OCI-M2 (cell line): Measurements from ENCODE around the gene ADGRA3.

Experiments used
- DNase-seq: peaks from one replicate; lab custom pipeline; 2025; ENCODE audit not compliant: unreplicated experiment; lab: John Stamatoyannopoulos, UW

ADGRA3 gene

DNA sequence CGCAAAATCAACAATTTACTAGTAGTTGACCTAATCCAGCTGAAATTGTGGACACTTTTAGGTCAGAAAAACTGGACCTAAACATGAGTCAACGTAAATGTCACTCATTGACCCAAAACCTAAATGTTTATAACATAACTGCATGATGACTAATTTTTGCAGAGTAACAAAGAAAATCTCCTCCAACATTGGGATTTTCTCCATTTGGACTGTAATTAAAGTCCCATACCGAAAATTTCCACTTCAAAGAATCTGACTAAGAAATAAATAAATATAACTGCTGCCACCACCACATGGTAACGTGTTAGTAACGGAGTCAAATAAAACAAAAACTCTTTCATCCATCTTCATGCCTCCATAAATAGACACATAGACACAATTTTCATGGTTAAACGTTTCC lies 1.9 kb downstream of the ADGRA3 start:
- no peak for DNase-seq

DNA sequence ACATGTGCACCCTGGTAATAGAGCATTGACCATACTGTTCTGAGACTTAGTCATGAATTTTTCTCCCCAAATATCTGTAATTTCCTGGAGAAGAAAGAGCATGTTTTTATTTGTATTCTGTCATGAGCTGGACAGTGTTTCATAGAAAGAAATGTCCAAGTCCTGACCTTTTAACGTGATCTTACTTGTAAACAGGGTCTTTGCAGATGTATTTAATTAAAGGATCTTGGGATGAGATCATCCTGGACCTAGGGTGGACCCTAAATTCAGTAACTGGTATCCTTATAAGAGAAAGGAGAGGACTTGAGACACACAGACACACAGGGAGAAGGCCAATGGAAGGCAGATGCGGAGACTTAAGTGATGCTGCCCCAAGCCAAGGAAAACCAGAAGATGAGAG lies 3.6 kb downstream of the ADGRA3 start:
- DNase-seq, result no peak

DNA sequence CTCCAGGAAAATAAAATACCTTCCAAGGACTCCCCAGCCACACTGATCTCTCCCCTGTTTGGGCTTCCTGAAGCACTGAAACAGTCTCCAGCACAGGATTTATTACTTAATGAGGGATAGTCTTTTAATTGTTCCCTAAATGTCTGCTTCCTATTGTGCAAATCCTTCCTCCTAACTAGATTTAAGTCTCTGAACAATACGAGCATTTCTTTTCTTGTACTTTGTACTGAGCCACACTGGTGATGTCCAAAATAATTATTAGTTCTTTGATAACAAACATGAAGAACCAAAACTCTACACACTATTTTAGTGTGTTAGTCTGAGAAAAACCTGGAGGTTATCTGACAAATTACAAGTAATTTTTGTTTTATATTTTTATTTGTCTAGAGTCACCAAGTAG lies 5.1 kb downstream of the ADGRA3 start:
- DNase-seq, result no peak

DNA sequence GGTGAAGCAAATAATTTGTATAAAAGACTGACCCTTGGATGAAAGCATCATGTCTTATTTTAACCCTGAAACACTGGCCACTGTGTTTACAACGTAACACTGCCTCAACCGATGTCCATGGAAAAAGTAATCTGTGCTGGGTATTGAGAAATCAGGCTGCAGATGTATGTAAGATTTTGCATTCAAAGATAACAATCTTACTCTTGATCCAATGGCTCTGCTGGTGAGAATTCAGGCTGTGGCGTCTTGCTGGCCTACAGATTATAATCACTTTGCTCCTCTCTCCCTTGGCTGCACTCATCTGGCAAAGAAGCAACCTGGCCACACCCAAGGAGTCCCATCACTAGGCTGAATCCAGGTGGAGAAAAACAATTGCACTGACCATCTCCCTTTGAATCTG lies 7.5 kb downstream of the ADGRA3 start:
- DNase-seq, result no peak

DNA sequence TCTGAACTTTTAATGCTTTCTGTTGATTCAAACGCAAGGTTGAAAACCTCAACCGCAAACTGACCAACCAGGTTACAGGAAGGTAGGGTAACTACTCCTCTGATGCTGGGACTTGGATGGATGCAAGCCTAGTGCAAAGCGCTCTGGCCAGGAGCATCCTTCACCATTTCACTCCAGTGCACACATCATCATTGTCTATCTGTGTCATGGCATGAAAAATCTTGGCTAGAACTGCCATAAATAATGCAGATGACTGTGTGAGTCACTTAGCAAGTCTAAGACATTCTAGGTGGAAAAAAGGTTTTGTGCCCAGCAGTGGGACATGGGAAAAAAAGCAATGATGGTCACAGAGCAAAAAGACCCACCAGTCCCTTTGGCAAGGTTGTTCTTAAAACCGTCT lies 10.9 kb downstream of the ADGRA3 start:
- DNase-seq, result no peak

DNA sequence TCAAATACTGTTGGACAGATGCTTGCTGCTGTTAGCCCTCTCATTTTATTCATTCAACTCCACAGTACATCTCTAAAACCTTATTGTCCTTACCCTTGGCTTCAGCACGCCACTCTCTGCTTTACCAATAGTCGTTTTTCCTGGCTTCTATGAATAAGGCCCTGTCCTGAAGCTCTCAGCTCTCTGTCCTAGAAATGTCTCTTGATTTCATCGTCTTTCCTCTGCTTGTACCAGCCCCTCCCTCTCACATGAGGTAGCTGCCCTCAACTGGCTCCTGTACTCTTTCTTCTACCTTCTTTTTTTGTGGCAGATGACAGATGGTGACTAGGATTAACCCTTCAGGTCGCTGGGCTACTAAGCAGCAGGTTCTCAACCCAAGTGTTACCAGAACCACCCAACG lies 11.4 kb downstream of the ADGRA3 start:
- DNase-seq, result no peak

DNA sequence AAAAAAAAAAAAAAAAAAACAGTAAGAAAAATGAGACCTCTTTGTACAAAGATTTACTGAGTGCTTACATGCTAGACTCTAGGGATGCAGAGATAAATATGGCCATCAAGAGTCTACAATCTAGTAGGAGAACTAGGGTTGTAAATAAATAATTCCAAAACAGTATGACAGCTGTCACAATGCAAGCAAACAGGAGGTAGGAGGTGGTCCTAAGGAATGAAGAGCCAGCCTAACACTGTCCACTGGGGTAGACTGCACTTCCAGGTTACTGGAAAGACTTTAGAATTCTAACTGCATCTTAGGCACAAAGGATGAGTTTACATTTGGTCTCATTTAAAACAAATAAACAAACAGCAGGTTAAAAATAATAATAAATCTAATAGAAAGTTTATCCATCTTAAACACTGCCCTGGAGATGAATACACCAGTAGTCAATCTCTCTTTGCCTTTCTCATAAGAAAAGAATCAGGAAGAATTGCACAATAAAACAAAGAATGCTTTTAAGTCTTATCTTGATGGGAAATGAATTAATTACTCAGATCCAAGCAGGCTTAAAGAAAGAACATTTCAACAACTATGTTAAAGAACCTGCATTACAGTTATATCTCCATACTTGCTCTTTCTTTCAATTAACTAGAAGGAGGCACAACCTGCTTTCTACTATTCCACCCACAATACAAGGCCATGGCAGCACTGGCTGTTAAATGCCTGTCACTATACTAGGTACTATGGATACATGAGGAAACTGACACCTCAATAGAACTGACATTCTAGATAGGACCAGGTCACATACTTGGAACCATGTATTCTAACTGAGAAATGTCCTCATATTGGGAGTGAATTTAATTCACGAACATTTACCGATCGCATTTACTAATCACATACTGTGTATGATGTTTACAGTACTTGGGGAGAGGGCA lies 12.7 kb downstream of the ADGRA3 start:
- no peak for DNase-seq

DNA sequence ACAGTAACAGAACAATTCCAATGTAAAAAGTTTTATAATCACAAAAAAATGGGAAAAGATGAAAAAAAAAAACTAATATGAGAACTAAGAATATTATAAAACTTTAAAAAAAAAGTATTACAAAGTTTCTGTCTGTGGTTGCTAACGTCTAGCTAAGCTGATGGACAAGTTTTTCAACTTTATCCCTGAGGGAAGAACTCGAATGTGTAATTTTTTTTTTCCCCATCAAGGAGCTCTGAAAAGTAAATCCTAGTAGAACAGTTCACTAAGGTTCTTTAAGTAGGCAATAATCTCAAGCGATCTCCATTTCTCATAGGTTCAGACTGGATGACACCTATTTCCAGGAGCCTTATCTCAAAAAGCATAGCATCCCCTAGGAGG lies 14.2 kb downstream of the ADGRA3 start:
- DNase-seq, result no peak

DNA sequence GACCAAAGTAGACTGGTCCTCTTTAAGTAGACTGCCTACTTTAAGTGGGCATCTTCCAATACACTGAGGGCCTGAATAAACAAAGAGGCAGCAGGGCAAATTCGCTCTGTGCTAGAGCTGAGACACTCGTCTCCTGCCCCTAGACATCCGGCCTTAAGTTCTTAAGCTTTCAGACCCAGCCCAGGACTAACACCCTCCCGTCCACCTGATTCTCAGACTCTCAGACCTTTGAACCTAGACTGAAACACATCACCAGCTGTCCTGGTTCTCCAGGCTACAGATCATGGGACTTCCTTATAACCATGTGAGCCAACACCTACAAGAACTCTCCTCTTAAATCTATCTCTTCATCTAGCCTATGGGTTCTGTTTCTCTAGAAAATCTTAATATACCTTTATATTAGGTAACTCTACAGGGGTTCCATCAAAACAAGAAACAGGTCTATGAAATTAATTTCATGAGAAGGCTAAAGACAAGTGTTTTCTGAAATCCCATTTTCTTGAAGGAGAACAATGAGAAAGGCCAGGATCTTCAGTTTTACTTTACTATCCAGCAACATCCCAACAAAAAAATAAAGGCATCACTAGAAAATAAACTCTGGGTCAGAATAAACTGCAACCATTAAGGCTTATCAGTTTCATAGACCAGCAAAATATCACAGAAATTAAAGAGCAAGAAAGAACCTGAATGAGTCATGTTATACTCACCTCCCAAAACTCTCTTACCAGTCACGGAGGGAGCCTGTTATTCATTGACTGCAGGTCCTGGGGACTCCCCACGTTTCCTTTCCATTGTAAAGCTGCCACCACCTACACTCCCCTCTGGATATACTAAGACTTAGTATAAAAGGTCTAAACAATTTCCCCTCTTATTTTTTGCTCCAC lies 14.8 kb downstream of the ADGRA3 start:
- DNase-seq, result no peak

DNA sequence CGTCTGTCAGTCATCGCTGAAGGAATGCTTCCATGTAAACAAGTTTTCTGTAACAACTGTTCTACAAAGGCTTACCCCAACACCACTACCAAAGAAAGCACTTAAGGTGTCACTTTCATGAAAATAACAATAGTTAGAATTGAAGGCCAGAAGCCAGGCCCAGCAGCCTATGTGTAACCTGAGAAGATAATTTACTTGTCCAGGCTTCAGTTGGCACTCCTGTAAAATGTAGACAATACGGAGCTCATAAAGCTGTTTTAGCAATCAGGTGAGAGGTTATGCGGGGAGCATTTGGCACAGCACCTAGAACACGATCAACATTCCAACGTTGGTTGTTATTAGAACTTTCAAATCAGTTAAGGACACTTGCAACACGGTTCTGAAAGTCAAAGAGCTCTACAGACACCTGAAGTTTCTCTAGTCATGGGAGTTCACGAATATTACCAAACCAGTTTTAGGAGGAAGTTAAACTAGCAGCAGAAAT lies 15.7 kb downstream of the ADGRA3 start:
- no peak for DNase-seq

DNA sequence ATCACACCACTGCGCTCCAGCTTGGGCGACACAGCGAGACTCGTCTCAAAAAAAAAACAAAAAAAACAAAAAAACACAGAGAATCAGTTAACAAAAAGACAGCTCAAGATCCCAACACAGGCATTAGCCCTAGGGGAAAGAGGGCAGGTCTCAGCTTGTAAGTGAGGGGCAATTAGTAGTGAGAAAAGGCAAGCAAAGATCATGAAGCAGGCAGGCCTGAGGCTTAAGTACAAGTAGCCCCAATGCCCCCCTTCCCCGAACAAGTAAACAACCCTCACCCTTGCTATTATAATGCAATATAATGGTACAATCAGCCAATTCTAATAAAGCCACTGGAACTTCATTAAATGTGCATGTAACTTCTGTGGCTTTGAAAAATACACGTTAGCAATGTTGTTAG lies 17.0 kb downstream of the ADGRA3 start:
- no peak for DNase-seq

DNA sequence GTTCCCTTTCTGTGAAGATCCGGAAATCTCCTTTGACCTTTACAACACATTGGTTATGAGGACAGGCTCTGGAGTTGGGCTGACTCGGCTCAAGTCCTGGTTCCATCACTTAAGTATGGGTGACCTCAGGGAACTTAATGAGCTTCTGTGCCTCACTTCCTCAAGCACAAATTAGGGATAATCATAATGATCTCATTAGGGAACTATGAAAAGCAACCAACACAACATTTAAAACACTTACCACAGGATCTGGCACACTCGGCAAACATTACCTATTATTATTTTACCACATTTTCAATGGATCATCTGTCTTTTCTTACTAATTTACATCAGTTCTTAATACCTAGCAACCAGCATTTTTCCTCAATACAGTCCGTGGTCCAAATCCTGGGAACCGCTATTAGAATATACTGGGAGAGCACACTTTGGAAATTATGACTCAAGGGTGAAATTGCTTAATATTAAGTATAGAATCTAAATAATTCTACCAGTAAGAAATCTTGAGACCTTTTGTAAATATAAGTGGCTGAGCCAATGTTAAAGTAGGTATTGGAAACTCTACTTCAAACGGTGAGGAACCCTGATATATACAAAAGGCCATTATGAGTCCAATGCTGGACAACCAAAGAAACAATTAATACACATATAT lies 19.6 kb downstream of the ADGRA3 start:
- DNase-seq, result no peak

DNA sequence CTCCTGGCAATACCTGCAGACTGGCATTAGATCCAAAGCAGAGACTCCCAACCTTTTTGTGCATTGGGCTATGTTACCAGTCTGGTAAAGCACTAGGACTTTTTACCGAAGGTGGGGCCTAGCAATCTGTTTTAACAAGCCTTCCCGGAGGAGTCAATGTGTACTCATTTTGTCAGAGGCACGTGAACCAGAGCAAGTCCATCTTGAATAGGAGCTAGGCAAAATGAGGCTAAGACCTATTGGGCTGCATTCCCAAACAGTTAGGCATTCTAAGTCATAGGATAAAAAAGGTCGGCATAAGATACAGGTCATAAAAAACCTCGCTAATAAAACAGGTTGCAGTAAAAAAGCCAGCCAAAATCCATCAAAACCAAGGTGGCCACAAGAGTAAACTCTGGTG lies 22.3 kb downstream of the ADGRA3 start:
- DNase-seq, result no peak

DNA sequence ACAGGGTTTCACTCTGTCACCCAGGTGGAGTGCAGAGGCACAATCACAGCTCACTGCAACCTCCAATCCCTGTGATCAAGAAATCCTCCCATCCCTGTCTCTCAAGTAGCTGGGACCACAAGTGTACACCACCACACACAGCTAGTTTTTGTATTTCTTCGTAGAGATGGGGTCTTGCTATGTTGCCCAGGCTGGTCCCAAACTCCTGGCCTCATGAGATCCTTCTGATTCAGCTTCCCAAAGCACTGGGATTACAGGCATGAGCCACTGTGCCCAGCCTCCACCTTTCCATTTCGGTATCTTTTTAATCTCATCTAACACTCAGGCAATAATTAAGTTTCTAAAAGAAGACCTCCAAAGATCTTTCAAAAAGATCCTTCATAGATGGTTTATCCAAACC lies 22.9 kb downstream of the ADGRA3 start:
- DNase-seq, result no peak

DNA sequence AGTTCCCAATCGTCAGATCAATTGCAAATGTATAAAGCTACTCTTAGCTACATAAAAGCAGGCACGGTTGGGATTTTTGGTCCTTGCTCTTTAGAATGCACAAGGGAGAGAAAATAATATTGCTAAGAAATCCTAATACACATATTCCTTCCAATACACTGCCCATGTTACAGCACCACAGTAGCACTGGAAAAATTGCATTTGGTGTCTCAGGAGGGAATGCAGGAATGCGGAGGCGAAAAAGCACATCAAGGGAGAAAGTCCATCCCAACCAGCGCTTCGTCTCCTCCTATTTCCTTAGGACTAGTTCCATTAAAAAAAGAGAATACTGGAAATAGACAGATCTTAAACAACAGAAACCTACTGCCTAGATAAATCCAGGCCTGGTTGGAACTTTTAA lies 23.9 kb downstream of the ADGRA3 start:
- DNase-seq, result no peak

DNA sequence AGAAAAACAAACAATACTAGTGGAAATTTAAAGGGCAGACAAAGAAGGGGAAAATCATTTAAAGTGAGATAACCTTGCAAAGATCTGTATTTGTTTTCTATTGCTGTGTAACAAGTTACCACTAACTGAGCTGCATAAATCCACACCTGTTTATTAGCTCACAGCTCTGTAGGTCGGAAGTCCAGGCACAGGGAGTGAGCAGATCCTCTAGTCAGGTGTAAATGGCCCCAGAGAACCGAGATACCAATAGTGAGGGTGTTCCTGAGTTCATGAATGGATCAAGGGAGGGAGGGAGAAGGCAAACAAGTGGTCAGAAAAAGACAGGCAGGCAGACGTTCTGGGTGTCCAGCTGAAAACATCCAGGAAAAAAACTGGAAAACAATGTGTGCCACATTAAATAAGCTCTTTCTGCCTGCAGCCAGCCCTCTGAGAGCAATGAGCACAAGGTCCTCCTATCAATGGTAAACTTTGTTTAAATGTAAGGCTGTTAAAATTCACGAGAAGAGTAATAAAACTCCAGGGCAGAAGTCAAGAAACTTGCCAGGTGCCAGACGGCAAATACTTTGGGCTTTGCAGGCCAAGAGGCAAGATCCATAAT lies 25.0 kb downstream of the ADGRA3 start:
- no peak for DNase-seq

DNA sequence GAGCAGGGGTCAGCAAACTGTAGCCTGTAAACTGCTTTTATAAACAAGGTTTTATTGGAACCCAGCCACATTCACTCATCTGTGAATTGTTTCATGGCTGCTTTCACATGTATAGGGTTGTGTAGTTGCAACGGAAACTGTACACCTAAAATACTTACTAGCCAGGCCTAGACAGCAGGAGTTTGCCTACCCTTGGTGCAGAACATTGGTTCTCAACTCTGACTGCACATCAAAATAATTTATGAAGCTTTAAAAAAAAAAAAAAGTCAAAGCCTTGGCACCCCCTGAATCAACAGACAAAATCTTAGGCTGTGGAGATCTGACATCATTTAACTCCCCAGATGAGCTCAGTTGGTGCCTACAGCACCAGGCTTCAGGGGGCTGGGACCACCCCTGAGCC lies 27.8 kb downstream of the ADGRA3 start:
- no peak for DNase-seq

DNA sequence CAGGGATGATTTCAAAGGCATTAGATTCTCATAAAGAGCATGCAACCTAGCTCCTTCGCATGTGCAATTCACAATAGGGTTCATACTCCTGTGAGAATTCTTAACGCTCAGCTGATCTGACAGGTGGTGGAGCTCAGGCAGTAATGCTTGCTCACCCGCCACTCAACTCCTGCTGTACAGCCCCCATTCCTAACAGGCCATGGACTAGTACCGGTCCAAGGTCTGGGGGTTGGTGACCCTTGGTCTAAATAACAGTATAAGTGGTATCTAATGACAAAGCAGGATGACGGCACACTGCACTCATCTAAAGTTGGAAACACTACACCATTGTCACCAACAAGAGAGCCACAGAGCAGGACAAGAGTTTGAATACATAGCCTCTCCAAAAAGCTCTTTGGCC lies 28.5 kb downstream of the ADGRA3 start:
- DNase-seq, result no peak

DNA sequence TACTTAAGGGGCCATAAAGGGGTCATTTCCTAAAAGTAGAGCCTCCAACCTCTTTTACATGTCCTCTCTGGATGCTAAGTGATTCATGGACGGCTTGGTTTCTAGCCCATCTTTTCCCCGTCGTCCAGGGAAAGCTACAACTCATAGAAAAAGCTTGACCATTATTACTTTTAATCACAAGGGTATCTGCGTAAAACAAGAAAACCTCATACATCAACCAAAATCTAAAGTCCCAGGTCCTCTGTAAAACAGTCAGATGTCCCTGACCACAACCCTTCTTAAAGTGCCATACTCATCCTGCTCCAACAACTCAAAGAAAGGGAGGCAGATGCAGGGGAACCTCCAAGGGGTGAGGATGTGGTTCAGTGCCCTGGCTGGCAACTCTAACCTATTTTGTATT lies 29.6 kb downstream of the ADGRA3 start:
- no peak for DNase-seq

DNA sequence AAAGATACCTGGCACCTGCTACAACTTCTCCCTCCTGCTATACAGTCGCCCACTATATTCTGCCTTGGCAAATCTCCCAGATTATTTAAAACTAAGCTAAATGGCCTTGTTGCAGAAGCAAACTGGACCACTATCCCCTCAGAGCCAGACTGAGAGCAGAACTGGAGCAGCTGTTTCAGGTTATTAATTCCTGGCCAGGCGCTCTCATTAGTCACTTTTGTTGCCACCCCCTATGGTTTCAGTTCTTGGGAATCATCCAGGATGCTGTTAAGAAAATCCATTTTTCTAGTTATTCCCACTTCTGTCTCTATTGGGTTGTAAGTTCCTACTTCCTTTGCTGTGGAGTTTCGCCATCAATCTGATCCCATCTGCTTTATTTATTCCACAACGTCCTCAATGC lies 30.1 kb downstream of the ADGRA3 start:
- no peak for DNase-seq

DNA sequence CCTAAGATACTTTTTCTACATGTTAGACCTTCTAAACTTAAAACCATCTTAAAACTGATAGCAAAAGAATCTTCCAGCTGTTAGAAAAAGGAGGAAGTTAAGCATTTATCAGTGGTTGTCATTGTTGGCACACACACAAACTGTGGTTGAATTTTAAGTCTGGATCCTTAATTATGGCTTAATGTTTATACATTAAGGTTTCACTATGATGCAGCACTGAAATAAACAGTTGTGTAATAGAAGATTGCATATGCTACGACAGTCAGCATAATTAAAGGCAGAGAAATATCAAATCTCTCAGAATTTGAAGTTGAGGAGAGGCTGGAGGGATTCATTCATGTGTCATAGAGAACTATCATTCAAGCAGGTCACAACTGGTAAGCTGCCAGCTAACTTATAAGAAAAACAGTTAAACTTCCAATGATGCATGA lies 32.3 kb downstream of the ADGRA3 start:
- DNase-seq, result no peak
